Measurements from ENCODE around the gene P3H4. TPM values are rescaled to one million over a fixed set of nuclear protein-coding genes. Genes with fewer than 3 reads are reported as not detected.

The P3H4 gene
- polyA plus RNA-seq, 4 donors, result 35.0 to 47.0 (median 41.4) TPM

DNA sequence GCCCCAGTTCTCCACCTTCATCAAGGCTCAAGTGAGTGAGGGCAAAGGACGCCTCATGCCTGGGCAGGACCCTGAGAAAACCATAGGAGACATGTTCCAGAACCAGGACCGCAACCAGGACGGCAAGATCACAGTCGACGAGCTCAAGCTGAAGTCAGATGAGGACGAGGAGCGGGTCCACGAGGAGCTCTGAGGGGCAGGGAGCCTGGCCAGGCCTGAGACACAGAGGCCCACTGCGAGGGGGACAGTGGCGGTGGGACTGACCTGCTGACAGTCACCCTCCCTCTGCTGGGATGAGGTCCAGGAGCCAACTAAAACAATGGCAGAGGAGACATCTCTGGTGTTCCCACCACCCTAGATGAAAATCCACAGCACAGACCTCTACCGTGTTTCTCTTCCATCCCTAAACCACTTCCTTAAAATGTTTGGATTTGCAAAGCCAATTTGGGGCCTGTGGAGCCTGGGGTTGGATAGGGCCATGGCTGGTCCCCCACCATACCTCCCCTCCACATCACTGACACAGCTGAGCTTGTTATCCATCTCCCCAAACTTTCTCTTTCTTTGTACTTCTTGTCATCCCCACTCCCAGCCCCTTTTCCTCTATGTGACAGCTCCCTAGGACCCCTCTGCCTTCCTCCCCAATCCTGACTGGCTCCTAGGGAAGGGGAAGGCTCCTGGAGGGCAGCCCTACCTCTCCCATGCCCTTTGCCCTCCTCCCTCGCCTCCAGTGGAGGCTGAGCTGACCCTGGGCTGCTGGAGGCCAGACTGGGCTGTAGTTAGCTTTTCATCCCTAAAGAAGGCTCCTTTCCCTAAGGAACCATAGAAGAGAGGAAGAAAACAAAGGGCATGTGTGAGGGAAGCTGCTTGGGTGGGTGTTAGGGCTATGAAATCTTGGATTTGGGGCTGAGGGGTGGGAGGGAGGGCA, 10.7 kb upstream of the P3H4 start:
- no peak for DNase-seq (ENCODE audit: low read depth in 4 of 4, low spot score in 3 of 4)

- DNase-seq (ENCODE audit: low read depth in 4 of 4, low spot score in 3 of 4), result no peak
Observed at GRCh38 chr17:41821776-41822175, 10.0 kb upstream of the P3H4 start.

GRCh38 chr17:41818024-41818423, 6.3 kb upstream of the P3H4 start:
- no peak for DNase-seq (ENCODE audit: low read depth in 4 of 4, low spot score in 3 of 4)

DNA sequence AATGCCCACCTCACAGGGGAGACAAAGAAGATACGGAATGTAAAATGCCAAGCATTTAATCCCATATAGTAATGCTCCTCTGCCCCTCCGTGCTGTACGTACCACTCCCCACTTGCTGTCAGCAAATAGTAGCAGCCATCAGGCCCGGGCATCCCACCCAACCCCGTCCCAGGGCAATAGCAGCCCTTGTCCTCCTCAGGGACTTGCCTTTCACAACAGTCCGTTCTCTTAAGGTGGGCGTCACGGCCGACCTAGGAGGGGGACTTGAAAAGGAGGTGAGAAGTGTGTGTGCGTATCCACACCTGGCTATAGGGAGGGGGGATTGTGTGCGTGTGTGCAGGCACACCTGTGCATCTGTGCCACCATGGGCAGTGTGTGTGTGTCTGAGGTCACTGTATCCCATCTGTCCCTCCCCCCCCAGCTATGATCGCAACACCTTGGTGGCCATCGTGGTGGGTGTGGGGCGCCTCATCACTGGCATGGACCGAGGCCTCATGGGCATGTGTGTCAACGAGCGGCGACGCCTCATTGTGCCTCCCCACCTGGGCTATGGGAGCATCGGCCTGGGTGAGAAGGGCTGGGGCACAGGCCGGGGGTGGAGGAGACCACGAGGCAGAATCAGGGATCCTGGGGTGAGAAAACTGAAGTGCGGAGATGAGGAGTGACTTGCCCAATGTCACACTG, 5.0 kb upstream of the P3H4 start:
- no peak for DNase-seq (ENCODE audit: low read depth in 4 of 4, low spot score in 3 of 4)

DNA sequence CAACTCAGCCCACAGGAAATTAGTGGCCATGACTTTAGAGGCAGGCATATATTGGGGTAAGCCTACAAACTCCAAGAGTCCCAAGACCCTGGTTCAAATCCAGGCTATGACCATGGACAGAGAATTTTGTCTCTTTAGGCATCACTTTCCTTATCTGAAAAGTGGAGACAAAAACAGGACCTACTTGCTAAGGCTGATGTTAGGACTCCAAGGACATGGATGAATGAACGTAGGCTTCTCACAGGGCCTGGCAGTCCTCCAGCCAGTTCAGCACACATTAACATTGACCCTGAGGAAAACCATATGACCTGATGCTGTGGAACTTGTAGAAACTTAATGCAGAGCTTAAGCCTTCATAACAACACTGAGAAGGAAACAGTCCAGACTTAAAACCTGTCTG, 2.4 kb upstream of the P3H4 start:
- DNase-seq (ENCODE audit: low read depth in 4 of 4, low spot score in 3 of 4), result no peak

DNA sequence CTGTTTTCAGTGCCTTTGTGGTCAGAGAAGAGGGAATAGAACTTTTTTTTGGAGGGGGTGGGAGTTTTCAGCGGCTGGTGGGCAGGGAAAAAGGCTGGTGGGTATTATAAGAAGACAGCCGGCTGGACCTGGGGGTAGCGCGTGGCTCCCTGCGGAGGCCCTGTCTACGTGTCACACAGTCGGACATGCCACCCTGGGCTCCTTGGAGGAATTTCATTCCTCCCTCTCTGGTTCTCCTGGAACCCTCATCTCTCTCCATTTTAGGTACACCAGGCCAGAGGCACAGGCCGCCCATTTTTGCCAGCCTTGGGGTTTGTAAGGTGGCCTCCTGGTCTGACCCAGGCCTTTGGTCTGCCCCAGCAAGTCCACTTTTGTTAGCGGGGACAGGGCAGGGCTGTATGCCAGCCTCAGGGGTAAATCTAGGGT, 2.0 kb upstream of the P3H4 start:
- no peak for DNase-seq (ENCODE audit: low read depth in 4 of 4, low spot score in 3 of 4)

DNA sequence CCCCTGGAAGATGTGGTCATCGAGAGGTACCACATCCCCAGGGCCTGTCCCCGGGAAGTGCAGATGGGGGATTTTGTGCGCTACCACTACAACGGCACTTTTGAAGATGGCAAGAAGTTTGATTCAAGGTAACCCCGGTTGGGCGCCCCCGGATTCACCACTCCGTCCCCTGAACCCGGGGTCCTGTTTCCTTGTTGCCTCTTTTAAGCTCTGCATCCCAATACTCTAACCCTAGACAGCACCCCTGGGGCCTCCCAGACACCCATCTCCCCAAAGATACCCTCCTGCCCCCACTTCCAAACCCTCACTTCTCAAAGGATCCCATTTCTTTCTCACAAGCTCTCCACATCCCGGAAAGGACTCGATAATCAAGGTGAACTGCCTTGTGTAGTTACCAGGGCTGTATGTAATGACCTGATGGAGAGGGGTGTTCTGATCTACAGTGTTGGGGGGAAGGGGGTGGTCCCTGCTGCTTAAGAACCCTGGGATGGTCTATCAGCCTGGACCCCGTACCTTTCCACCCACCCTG, 1.5 kb upstream of the P3H4 start:
- DNase-seq (ENCODE audit: low read depth in 4 of 4, low spot score in 3 of 4), result no peak

GRCh38 chr17:41812381-41813151, 817 bp upstream of the P3H4 start, which contains the start of gene FKBP10:
TSS of gene FKBP10 (plus strand) at chr17:41813004. CDS start at chr17:41813035, 31 bp downstream.
- peak; percentile 84 to 90 (median 84) for DNase-seq (ENCODE audit: low read depth in 4 of 4, low spot score in 3 of 4)

GRCh38 chr17:41810659-41811548, 845 bp downstream of the P3H4 start:
- no peak for DNase-seq (ENCODE audit: low read depth in 4 of 4, low spot score in 3 of 4)

DNA sequence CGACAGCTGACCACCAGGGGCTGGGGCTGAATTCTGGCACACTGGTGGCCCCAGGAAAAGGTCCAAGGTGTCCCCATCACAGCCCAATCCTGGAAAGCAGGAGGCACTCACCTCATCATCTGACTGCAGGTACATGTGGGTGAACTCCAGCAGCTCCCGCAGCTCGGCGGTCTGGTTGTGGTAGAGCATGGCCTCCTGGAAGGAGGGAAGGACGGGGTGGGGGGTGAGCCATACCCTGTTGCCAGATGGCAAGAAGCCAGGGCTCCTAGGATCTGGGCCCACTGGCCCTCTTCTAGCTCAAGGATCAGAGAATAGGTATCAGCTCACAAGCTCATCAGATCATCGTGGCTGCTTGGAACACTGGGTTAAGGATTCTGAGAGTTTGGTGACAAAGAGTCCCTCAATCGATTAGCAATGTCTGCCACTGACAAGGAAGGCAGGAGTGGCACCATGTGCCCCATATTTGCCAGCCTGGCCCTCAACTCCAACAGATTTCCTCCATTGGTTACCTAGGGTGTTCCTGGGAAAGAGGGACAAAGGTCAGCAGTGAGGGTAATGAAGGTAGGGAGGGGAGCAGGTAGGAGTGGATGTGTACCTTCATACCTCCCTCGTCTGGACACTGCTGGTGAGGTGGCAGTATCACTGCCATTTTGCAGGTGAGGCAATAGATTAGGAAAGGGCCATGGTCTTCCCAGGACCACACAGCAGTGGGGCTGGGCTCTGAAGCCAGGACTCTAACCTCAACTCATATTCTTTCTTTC, 4.9 kb downstream of the P3H4 start:
- no peak for DNase-seq (ENCODE audit: low read depth in 4 of 4, low spot score in 3 of 4)

DNA sequence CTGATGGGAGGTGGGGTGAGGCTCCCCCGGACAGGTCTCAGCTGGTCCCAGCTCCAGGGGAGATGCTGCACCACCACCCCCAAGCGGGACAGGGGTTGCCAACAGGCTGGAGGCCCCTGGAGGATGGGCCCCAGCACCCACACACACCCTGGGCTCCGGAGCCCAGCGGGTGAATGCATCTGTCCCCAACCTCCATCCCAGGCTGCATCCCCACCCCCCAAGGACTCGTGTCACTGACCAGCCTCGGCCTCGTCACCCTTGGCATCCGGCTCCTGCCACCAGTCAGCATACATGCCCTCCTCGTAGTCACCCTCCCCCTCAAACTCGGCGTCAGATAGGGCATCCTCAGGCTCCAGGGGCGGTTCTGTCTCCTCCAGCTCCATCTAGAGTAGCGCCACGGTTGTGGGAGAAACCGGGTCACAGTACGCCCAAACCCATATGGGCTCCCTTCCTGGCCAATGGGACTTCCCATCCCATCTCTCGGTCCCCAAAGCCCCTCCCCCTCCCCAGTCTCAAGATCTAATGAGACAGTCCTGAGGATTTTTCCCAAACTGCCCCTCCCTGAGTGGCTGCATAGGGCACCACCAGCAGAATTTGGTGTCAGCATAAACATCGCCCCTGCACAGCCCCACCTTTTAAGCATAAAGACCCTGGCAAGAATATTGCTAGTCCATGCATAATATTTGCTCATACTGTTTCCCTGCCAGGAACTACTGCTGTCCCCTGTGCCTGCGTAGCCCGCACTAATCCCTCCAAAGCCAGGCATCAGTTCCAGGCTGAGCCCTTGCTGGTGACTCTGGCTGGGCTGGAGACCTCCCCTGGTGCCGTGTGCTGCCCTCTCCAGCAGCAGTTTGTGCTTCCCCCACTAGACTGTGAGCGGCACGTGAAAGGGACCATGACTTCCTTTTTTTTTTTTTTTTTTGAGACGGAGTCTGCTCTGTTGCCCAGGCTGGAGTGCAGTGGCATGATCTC, 8.4 kb downstream of the P3H4 start:
- DNase-seq (ENCODE audit: low read depth in 4 of 4, low spot score in 3 of 4), result no peak

- DNase-seq (ENCODE audit: low read depth in 4 of 4, low spot score in 3 of 4), result peak in 3 of 4 donors; percentile 87 to 92 (median 90)
Observed at GRCh38 chr17:41801374-41802271, 10.1 kb downstream of the P3H4 start.

DNA sequence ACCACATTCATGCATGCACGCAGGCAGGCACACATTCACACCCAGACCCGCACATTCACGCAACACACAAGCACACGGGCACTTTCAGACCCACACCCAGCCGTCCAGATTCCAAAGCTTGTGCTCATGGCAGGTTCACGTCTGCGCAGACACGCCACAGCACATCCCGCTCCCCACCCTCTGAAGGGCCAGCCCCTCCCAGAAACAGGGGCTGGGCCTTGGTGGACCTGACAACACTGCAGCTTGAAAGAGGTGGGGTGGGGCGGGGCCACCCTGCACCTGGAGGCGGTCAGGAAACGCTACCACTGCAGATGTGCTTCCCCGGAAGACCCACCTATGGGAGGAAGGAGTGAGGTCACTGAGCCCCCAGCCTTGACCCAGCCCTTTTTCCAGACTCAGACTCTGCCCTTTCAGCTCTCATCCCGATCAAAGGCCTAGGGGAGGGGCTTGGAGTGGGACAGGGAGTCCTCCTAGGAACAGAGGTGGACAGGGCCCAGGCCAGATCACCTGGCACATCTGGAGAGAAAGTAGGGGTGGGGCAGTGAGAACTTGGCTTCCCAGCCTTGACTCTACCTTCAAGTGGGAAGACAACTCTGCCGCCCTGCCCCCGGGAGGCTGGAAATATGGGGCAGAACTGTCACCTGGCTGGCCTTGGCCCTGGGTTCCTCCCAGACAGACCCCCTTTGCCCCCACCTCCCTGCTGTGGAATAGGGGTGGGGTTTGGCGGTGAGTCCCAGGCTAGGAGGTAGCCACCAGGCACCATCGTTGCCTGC, 11.0 kb downstream of the P3H4 start:
- DNase-seq (ENCODE audit: low read depth in 4 of 4, low spot score in 3 of 4), result peak in 1 of 4 donors; percentile 55

DNA sequence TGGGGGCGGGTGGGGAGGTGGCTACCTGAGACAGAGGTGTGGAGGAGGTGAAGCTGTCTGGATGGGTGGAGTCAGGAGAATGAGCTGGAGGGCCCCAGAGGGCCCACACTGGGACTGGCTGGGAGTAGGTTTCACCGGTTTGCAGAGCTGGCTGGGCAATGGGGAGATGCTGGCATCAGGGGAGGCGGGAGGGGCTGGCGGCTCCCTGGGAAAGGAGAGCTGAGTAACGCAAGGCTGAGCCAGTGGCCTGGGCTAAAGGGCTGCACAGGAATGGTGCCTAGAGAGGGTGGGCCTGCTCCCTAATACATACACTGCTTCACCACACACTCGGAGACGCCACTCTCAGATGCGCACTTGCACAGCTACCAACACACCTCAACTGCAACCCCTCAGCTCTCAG, 12.4 kb downstream of the P3H4 start:
- no peak for DNase-seq (ENCODE audit: low read depth in 4 of 4, low spot score in 3 of 4)

GRCh38 chr17:41797377-41797776, 14.4 kb downstream of the P3H4 start:
- DNase-seq (ENCODE audit: low read depth in 4 of 4, low spot score in 3 of 4), result no peak
